ENCODE measurements around the gene KIAA0408.

DNA sequence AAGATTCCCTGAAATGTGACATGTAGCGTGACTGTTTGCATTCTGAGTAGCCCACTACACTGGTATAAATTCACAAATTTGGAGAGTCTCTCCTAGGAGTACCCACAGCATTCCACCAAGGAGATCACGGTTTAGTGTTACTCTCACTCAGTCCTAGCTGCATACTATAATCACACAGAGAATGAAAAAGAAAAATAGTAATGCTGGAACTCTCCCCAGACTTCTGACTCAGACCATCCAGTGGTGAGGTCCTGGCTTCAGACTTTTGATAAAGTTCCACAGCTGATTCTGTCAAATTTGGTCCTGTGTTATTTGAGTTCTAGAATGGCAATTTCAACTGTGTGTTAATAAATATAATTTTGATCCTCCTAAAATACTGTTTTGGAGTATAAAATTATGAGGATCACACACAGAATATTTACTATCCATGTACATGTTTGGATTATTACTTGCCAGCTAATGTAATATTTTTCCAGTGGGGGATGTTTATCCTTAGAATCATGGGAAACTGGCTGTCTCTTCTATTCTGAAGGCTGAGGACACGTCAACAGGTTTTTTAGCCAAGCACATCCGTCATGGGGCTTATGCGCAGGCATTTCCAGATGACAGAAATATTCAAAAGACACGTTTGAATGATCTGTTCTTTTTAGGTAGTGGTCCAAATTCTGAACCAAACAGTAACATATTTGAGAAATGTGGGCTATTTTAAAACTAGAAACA, 5.1 kb upstream of the KIAA0408 start:
- TF ChIP-seq, protein P1, sequence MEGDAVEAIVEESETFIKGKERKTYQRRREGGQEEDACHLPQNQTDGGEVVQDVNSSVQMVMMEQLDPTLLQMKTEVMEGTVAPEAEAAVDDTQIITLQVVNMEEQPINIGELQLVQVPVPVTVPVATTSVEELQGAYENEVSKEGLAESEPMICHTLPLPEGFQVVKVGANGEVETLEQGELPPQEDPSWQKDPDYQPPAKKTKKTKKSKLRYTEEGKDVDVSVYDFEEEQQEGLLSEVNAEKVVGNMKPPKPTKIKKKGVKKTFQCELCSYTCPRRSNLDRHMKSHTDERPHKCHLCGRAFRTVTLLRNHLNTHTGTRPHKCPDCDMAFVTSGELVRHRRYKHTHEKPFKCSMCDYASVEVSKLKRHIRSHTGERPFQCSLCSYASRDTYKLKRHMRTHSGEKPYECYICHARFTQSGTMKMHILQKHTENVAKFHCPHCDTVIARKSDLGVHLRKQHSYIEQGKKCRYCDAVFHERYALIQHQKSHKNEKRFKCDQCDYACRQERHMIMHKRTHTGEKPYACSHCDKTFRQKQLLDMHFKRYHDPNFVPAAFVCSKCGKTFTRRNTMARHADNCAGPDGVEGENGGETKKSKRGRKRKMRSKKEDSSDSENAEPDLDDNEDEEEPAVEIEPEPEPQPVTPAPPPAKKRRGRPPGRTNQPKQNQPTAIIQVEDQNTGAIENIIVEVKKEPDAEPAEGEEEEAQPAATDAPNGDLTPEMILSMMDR (conservative IDR thresholded peaks at IDR 0.05; ENCODE audit: low read depth, low read length), result no peak
- TF ChIP-seq EZH2 (IDR thresholded peaks at IDR 0.05; ENCODE audit: borderline replicate concordance, low read depth, low read length, poor library complexity, severe bottlenecking), result no peak
